Activated T-cell treated with anti-CD3 and anti-CD28 coated beads, Interleukin-2, amount 50 U/mL, for 48 hours (primary cell): ENCODE results near the gene RUNX2.

Experiments
- DNase-seq, 2 experiments: peaks; one replicate each; pipeline ENCODE4 v3.0.0-alpha.2; 2020

Gene RUNX2

DNA sequence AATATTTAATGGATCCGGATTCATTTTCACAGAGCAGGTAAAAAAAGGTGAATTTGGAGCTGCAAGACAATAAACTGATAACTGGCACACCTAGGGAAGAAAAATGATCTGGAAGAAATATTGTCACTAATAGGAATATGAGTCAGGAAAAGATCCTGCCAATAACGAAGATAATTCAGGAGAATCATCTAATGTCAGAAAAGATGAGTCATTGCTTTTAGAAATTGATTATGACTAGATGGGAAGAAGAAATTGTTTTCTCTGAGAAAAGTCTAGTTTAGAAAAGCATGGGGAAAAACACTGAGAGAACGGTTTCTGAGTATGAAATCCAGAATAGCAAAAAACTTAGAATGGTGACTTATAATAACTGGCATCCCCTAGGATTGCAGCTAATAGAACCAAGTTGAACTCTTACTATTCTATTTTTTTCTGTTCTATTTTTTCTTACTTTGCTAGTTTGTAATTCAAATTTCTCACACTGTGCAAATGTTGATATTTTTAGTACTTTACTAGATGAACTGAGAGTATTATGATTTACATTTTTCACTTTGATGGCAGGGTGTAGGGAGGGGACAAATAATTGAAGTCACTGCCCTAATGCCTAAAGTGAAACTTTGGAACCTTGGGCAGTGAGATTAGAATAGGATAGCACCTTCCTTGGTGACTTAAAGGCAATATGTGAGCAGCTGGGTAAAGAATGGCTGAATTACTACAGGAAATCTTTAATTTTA, 87.8 kb downstream of the RUNX2 start:
- DNase-seq, result no peak

DNA sequence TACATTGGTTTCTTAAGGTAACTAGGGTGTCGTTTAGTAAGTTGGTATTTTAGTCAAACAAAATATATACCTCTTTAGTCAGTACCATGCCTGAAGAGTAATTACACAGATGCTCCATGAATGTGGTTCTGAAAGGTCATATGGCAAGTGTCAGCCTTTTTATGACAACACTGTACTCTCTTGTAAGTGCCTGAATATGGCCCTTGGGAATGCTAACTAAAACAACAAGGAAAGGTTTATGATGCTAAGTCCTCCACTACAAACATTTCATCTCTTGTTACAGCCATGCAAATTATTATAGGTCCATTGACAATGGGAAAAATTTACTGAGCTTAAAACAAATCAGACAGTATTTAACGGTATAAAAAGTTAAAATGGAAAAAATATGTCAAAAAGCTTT, 88.6 kb downstream of the RUNX2 start:
- no peak for DNase-seq

DNA sequence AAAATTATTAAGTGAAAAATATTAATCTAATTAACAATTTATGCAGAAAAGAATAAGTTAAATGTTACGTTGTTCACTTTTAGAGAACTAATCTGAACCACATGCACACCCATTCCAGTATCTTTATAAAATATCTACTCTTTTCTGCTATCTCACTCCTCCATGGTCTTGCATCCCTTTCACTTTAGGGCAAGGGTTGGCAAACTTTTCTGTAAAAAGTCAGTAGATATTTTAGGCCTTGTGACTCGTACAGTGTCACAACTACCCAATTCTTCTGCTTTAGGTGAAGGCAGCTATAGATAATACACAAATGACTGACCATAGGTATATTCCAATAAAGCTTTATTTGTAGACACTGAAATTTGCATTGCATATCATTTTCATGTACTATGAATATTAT, 89.3 kb downstream of the RUNX2 start:
- no peak for DNase-seq

DNA sequence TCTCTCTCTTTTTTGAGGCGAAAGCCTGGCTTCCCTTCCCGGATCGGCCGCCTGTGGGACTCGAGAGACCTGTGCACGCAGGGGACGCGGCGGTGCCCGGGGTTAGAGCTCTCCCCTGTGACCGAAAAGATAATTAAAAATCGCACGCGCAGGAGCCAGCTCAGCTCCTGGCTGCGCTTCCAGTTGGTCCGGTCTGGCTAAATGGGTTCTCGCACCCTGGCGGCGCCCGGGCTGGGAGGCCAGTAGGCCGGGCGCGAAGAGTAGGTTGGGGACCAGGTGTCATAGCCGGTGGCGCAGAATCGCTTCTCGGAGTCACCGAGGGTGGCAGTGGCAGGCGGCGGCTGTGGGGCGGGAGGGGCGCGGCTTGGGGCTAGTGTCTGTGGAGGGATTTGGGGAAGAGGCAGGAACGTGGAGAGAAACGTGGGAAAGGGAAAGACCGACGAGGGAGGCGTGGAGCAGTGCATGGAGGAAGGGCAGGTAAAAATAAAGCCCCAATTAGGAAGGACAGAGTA, 91.5 kb downstream of the RUNX2 start:
- peak; percentile 81 to 82 for DNase-seq

DNA sequence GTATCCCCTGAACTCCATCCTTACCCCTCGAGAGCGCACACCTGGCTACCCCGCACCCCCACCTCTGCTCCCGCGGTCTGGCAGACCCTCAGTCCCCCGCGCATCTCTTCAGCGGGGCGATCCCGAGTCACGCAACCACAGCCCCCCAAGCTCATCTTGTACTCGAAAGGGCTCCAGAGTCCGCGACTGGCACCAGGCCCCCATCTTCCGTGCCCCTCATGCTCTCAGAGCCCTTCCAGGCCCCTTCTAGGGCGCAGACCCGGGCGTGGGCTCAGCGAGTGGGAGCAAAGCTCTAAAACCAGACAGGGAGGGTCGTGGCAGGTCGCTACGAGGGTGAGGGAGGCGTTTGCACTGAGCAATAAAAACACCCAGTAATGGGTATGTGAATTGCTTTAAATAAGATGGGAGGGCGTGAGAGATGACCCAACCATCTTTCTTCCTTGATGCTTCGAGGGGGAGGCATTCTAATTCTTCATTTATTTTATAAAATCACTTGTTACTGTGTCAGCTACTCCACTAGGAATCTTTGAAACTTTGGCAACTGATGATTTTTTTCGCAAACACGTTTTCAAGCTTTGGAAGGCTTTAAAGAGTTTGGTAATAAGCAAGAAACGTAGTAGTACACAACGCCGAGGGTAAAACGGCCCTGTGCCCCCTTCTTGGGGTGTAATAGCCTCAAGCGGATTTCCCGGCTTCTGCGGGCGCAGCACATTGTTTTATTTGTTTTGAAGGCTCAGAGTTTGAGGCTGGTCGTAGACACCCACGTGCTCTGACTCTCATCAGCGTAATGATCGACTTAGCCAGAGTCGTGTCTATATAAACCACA, 92.2 kb downstream of the RUNX2 start:
- peak; percentile 72 to 75 for DNase-seq

DNA sequence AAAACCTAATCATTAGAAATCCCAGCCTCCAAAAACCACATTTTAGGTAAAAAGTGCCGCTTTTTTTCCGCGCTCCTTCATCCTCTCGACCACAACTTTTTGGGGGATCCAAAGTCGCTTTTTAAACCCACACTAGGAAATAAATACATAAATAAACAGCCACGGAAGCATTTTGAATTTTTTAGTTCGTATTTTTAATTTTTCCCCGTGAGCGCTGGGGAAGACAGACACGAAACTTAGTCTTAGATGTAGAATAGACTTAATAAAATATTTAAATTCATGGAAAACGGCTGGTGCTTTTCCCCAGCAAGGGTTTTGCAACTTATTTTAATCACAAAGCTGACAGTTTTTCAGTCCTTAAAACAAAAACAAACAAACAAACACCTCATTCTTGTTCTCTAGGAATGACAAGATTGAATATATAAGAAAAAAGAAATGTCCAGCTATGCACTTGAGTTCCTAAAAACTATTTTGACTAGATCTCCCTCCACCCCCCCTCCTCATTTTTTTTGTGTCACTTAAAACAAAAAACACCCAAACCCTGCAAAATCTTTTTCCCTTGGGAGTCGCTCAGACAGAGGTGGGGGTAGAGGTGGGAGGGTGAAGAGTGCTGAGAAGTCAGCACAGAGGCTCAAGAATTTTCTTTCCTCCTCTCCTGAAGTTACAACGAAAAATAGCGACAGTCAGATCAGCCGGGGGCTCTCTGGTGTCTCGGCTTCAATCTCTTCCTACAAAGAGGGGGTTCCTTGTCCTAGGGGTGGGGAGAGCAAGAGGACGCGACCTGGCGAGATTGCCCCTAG, 93.0 kb downstream of the RUNX2 start:
- no peak for DNase-seq

DNA sequence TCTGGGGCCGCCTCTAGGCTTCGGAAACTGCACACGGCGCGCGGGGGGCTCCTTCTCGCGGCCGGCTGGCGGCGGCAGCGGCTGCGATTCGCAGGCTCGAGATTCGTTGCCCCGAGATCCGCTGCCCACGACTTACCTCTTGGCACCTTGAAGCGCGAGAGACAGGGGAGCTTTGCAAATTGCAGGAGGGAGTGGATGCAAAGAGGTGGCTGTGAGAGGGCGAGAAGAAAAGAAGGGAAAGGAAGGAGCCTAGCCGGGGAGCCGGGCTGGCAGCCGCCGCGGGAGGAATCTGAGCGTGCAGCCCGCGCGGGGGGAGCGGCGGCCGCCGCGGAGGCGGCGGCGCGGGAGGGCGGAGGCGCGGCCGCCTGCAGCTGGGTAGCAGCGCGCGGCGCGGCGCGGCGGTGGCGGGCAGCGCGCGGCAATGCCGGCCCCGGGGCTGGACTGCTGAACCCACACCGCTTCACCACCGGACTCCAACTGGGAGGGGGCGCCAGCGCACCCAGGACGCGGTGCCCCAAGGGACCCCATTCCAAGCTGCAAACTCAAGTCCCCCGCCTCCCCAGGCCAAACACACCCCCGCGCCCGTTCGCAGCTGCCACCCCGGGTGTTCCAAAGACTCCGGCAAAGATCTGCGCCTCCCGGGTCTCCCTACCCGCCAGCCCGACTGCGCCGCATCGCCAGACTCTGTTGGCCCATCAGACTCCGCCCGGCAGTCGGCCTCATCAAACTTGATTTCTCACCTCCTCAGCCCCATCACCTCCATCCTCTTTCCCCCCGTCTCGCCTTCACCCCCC, 93.8 kb downstream of the RUNX2 start:
- DNase-seq, result peak; percentile 74 to 75

DNA sequence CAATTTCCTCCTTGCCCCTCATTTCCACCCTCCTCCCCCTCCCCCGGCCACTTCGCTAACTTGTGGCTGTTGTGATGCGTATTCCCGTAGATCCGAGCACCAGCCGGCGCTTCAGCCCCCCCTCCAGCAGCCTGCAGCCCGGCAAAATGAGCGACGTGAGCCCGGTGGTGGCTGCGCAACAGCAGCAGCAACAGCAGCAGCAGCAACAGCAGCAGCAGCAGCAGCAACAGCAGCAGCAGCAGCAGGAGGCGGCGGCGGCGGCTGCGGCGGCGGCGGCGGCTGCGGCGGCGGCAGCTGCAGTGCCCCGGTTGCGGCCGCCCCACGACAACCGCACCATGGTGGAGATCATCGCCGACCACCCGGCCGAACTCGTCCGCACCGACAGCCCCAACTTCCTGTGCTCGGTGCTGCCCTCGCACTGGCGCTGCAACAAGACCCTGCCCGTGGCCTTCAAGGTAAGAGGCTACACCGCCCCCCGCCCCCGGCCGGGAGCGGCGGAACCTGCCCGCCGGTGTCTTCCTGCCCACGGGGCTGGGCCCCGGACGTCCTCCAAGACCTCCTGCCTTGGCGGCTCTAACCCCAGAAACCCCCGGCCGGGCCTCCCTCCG, 94.5 kb downstream of the RUNX2 start:
- DNase-seq, result peak; percentile 74 to 79

DNA sequence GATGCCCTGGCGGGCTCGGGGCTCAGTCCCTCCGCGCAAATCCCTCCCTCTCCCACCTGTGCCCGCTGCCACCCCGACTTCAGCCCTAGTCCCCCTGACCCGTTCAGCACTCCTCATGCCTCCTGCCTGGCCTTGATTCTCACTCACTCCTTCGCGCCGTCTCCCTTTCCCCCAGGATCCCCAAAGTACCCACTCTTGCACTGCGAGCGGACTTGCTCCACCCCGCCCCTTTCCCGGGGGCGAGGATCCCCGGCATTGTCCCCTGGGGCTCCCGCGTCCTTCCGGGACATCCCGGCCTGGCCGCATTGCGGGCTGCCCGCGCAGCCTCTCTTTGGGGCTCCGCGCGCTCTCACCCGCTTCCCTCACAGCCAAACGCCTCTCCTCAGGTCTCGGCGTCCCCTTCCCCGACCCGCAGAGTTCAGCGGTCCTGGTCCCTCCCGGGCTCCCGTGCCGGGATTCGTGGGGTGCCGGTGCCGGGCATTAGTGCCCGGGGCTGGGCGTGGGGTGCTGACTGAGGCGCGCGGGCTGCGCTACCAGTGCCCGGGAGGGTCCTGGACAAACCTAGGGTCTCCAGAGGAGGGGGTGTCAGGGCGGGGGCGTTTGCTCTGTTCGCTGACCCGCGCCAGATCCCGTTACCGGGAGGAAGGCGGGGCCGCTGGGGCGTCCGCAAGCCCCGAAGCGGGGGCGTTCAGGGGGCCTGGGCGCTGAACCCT, 95.1 kb downstream of the RUNX2 start:
- DNase-seq, result peak; percentile 70 to 73

DNA sequence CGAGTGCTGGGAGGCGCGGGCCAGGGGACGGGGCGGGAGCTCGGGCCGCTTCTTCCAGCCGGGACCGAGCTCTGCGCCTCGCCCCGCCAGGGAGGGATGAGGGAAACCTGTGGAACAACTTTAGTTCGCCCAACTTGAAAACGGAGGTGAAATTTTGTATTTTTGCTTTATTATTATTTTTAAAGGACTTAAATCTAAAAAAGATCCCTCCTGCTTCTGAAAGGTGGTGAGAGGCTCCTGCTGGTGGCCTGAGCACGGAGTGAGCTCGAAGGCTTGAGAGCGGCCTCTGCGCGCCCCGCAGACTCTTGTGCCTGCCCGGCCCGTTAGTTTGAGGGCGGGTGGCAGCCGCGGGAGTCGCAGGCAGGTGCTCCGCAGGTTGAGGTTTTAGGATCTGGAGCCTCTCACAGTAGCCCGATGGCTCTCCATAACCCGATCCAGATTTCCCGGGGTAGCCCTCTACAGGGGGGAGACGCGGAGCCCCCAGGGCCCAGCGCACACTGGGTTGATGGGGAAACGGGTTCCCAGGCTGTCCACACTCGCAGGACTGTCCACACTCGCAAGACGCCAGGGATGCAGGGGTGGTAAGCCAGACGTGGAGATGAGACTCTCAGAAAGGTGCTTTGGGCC, 95.8 kb downstream of the RUNX2 start:
- DNase-seq, result peak; percentile 60 to 64

DNA sequence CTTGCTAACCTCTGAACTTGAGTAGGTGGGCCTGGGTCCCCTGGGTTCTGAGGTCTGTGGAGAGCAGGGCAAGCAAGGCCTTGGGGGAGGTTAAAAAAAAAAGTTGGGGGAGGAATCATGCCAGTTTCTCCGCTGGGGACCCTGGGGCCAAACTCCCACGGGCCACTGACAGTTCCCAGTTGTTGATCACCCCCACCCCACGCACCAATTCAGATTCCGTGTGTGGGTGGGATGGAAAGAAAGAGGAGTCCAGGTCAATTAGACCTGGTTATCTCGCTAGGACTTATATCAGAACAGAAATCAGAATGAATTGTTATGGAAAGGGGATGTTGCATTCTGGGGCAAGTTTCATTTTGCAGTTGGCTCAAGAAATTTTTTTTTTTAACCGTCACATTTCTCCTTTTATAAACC, 96.3 kb downstream of the RUNX2 start:
- no peak for DNase-seq

DNA sequence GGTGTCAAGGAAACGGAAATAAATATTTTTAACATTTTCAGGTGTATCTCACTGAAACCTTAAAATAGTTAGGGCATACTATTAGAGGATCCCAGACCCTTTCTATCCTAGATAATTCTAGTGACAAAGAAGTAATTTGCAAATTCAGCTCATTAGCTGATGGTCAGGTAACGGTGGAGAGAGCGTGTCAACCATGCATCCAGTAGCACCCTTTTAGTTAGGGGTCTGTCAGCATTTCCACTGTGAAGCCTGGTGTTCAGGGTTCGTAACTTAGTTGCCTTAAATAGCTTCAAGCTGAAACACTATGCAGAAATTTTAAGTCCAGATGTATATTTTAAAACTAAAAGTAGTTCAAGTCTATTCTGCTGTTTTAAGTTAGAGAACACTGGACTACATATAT, 98.1 kb downstream of the RUNX2 start:
- DNase-seq, result no peak

DNA sequence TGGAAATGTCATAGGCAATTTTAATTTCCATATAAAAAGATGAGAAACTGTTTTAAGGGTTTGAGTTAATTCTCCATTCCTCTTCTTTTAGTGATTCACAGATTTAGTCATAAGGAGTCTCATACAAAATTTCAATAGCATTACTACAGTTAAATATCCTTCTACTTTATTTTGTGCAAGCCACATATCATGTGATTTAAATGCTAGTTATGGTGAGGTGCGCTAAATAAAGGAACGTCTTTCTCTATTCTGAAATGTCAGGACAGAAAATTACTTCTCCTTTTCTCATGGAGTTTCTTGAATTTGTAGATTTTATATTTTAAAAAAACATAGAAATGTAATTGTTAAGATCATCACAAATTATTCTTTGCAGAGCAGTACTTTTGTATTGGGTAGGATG, 99.6 kb downstream of the RUNX2 start:
- DNase-seq, result no peak

DNA sequence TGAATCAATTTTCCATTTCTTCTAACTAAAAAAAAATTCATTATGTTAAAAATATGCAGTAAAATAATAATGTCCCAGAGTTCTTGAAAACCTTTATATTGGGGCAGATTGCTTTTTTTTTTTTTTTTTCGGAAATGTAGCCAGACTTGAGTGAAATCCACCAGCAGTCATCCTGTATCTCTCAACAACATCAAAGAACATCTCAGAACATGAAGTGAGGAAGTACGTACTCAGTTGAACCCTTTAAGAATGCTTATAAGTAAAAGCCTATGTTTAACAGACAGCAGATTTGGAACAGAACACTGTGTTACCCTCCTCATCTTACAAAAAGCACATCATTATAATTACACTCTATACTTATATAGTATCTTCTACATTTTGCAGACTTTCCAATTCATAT, 100.6 kb downstream of the RUNX2 start:
- DNase-seq, result no peak

DNA sequence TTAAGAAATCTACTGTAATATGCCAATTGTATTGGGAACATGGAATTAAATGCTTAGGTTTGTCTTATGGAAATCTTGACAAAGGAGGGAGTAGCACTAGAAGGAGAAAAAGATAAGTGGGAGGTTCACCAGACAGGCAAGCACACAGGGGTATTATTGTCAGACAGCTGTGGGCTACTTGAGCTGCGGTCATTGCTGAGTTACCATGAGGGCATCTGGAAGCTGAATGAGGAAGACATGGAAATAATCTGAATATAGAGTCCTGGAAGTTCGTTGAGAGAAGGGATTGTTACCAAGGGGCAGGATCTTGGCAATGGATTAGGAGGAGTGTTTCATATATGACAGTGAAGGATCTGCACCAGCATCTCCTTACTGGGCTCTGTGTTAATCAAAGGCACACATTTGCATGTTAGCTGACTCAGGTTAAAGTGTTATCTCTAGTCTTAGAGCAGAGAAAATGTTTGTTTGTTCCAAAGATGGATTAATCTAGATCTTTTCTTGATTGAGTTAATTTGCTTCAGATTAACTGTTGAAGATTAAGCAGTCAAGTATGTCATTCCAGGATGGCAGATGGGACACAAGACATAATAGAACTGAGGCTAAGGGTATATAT, 102.6 kb downstream of the RUNX2 start:
- DNase-seq, result no peak

DNA sequence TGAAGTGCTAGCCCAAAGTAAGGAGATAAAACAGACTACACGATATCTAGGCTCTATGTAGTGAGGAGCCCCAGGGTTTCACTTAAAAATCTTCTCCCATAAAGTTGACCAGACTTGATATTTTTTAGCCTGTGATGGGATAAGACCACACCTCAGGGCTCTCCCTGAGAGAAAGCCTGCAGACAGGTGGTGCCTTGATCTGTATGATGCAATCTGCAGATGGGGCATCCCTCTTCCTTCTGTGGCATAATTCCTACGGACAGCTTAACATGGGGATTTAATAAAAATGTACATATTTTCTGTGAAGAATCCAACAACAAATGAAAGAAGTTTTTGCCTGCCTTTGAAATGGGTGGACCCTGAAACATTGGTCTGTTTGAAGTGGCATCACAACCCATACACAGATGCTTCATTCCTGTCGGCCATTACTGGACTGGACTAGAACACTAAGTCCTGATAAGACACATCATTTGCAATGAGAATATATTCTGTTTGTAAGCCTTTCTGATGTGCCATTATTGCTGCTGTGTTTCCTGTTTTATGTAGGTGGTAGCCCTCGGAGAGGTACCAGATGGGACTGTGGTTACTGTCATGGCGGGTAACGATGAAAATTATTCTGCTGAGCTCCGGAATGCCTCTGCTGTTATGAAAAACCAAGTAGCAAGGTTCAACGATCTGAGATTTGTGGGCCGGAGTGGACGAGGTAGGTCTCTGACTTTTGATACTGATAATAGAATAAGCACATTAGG, 103.4 kb downstream of the RUNX2 start:
- no peak for DNase-seq

DNA sequence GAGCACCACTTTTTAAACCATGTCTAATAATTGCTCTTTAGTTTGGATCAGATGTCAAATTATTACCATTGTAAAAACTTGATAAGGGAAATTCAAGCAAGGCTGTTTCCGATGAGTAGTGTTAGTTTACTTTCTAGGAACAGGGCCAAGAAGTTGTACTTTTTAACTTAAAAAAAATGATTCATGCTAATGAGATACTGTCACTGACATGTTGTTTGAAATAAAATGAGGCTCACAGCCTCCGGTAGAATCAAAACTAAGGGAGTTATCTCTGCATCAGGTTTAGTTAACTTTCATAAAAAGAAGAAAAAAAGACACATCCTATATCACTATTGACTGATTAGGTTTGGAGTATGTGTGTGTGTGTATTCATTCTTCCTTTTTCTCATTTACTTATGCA, 104.8 kb downstream of the RUNX2 start:
- no peak for DNase-seq

DNA sequence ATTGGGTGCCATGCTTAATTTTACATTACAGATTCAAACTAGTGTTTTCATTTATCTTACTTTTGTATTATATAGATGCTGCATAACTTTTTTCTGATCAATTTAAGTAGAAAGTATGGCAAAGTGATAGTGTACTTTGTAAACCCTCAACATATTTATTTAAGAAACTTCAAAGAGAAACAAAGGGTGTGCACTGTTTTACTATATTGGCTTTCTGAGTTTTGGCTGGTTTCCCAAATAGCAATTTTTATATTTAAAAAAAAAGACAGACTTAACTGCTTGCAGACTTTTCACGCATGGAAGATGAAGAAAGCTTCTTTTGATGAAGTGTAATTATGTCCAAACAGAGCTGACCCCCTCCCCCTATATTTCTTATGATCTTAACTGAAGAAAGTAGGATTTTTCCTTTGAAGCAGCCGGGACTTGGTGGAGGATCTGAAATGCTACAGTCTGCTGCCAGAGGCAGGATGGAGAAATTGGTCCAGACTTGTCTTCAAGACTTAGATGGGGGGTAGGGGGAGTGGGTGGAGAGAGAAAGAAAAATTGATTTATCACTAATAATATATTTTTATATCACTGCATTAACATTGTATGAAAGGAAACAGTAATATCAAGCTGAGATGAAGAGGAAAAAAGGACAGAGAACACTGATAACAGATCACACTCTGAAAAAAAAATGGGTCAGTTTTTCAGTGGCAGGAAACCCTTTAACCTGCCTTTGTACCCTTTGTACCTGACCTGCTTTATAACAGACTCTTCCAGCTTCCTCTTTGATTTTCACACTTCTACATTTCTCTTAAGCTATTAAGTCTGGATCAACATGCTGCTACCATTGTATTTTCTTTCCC, 105.6 kb downstream of the RUNX2 start:
- no peak for DNase-seq

DNA sequence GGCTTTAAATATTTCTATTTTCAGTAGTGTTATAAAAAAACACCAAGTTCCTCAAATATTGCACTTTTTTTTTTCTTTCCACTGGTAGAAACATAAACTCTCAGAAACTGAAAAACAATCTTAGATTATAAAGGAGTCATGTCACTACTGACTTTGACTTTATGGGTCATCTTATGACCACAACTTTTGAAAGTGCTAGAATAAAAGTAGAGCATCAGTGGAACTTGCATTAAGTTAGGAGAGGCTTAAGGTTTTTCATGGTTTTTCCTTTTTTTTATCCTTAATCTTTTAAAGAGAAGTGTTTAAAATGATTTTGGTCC, 106.2 kb downstream of the RUNX2 start:
- no peak for DNase-seq
